ENCODE data around the gene GLCE. TPM values are rescaled to one million over a fixed set of nuclear protein-coding genes. Genes with fewer than 3 reads are reported as not detected.

GLCE gene
- total and polyA plus RNA-seq, 2 donors (not counting 1 experiment from before 2014, with no cell fraction given), result 21.7 to 23.9 TPM

- no peak for DNase-seq (ENCODE audit: low read depth in 2 of 2)
- TF ChIP-seq EZH2 (IDR thresholded peaks at IDR 0.05; ENCODE audit: low read length, missing control alignments) (no peak), CTCF (conservative IDR thresholded peaks at IDR 0.05 in 1 of 2, IDR thresholded peaks at IDR 0.05 in 1 of 2; ENCODE audit: low read depth in 1 of 2, low read length in 2 of 2) (no peak)
- no peak overlapping the region for H3K9ac ChIP-seq (ENCODE audit: insufficient read depth, low read length)
Measured at GRCh38 chr15:69317392-69317841, 157.0 kb downstream of the GLCE start.

GRCh38 chr15:69318033-69318432, 157.6 kb downstream of the GLCE start:
- H2AFZ ChIP-seq (ENCODE audit: low read length), result no peak overlapping the region
- H3K4me1 ChIP-seq (ENCODE audit: control insufficient read depth, extremely low read depth, insufficient read depth, low read length), result no peaks in the 10 kb centered on the region
- H3K79me2 ChIP-seq (ENCODE audit: control insufficient read depth, insufficient read depth, low read length), result no peaks in the 10 kb centered on the region
- DNase-seq (ENCODE audit: low read depth in 2 of 2), result no peak
- H3K9ac ChIP-seq (ENCODE audit: insufficient read depth, low read length), result no peak overlapping the region
- H3K4me3 ChIP-seq (replicated peaks in 1 of 4; ENCODE audit: control extremely low read depth in 1 of 4, insufficient read depth in 1 of 4, low read depth in 3 of 4, low read length in 4 of 4), result no peak overlapping the region
- TF ChIP-seq EZH2 (IDR thresholded peaks at IDR 0.05; ENCODE audit: low read length, missing control alignments) (no peak), CTCF (conservative IDR thresholded peaks at IDR 0.05 in 1 of 2, IDR thresholded peaks at IDR 0.05 in 1 of 2; ENCODE audit: low read depth in 1 of 2, low read length in 2 of 2) (no peak)
- no peaks in the 10 kb centered on the region for H3K27me3 ChIP-seq (ENCODE audit: control insufficient read depth, insufficient read depth, low read length)
- H3K9me3 ChIP-seq (ENCODE audit: control insufficient read depth, insufficient read depth, low read depth, low read length), result no peaks in the 10 kb centered on the region
- no peak overlapping the region for H3K4me2 ChIP-seq (ENCODE audit: extremely low read depth, insufficient read depth, low read length)
- no peak overlapping the region for H3K27ac ChIP-seq (ENCODE audit: insufficient read depth, low read length)
- H3K36me3 ChIP-seq (ENCODE audit: control insufficient read depth, insufficient read depth, low read length), result no peaks in the 10 kb centered on the region
- H4K20me1 ChIP-seq (ENCODE audit: control insufficient read depth, extremely low read depth, insufficient read depth, low read length), result no peaks in the 10 kb centered on the region

More at GRCh38 chr15:69317392-69317841, 157.0 kb downstream of the GLCE start:
- no peaks in the 10 kb centered on the region for H3K36me3 ChIP-seq (ENCODE audit: control insufficient read depth, insufficient read depth, low read length)
- H3K4me1 ChIP-seq (ENCODE audit: control insufficient read depth, extremely low read depth, insufficient read depth, low read length), result no peaks in the 10 kb centered on the region
- H3K27ac ChIP-seq (ENCODE audit: insufficient read depth, low read length), result no peak overlapping the region
- H3K27me3 ChIP-seq (ENCODE audit: control insufficient read depth, insufficient read depth, low read length), result no peaks in the 10 kb centered on the region
- H3K9me3 ChIP-seq (ENCODE audit: control insufficient read depth, insufficient read depth, low read depth, low read length), result no peaks in the 10 kb centered on the region
- no peaks in the 10 kb centered on the region for H3K79me2 ChIP-seq (ENCODE audit: control insufficient read depth, insufficient read depth, low read length)
- no peak overlapping the region for H3K4me2 ChIP-seq (ENCODE audit: extremely low read depth, insufficient read depth, low read length)
- H3K4me3 ChIP-seq (replicated peaks in 1 of 4; ENCODE audit: control extremely low read depth in 1 of 4, insufficient read depth in 1 of 4, low read depth in 3 of 4, low read length in 4 of 4), result no peak overlapping the region
- H4K20me1 ChIP-seq (ENCODE audit: control insufficient read depth, extremely low read depth, insufficient read depth, low read length), result no peaks in the 10 kb centered on the region
- H2AFZ ChIP-seq (ENCODE audit: low read length), result no peak overlapping the region

- Histone ChIP-seq H2AFZ (ENCODE audit: low read length) (no peak overlapping the region), H3K9ac (ENCODE audit: insufficient read depth, low read length) (no peak overlapping the region), H3K4me3 (replicated peaks in 1 of 4; ENCODE audit: control extremely low read depth in 1 of 4, insufficient read depth in 1 of 4, low read depth in 3 of 4, low read length in 4 of 4) (no peak overlapping the region), H3K79me2 (ENCODE audit: control insufficient read depth, insufficient read depth, low read length) (no peaks in the 10 kb centered on the region), H3K27me3 (ENCODE audit: control insufficient read depth, insufficient read depth, low read length) (no peaks in the 10 kb centered on the region), H3K27ac (ENCODE audit: insufficient read depth, low read length) (no peak overlapping the region), H3K4me2 (ENCODE audit: extremely low read depth, insufficient read depth, low read length) (no peak overlapping the region), H4K20me1 (ENCODE audit: control insufficient read depth, extremely low read depth, insufficient read depth, low read length) (no peaks in the 10 kb centered on the region), H3K9me3 (ENCODE audit: control insufficient read depth, insufficient read depth, low read depth, low read length) (no peaks in the 10 kb centered on the region), H3K36me3 (ENCODE audit: control insufficient read depth, insufficient read depth, low read length) (no peaks in the 10 kb centered on the region), H3K4me1 (ENCODE audit: control insufficient read depth, extremely low read depth, insufficient read depth, low read length) (no peaks in the 10 kb centered on the region)
- no peak for TF ChIP-seq EZH2 (IDR thresholded peaks at IDR 0.05; ENCODE audit: low read length, missing control alignments)
- no peak for TF ChIP-seq CTCF (conservative IDR thresholded peaks at IDR 0.05 in 1 of 2, IDR thresholded peaks at IDR 0.05 in 1 of 2; ENCODE audit: low read depth in 1 of 2, low read length in 2 of 2)
- no peak for DNase-seq (ENCODE audit: low read depth in 2 of 2)
Measured at GRCh38 chr15:69319384-69320375, 159.2 kb downstream of the GLCE start.

All from fibroblast of lung (primary cell).